ENCODE results near the gene DDR2.

- TF ChIP-seq GATA1 (IDR thresholded peaks at IDR 0.05; ENCODE audit: low read depth, low read length): no peak
- no peak for TF ChIP-seq POLR2A (IDR thresholded peaks at IDR 0.05; ENCODE audit: low read length)
Measured at GRCh38 chr1:162722036-162722435, 89.8 kb downstream of the DDR2 start.

Measured in erythroblast (primary cell).